Smooth muscle cell (in vitro differentiated cells): ENCODE measurements around the gene OSER1. TPM values are rescaled to one million over a fixed set of nuclear protein-coding genes. Genes with fewer than 3 reads are reported as not detected.
A peak's percentile ranks its signal among the peaks of the same experiment; 100 is the strongest.

Source experiments
- DNase-seq: peaks from one replicate; lab custom pipeline; 2025; ENCODE audit not compliant: unreplicated experiment; lab: John Stamatoyannopoulos, UW
- H2AFZ ChIP-seq: fragments of 200-600 bp; sonication (generic); 2 replicates; pipeline ENCODE4 v1.6.0; 2016; ENCODE audit warnings: antibody characterized with exemption, low read depth, mild to moderate bottlenecking
- H3F3A ChIP-seq: fragments of 200-600 bp; sonication (generic); 2 replicates; pipeline ENCODE4 v1.6.0; 2017; ENCODE audit warnings: antibody characterized with exemption, low read depth
- H3K27ac ChIP-seq: fragments of 200-600 bp; sonication (generic); 2 replicates; pipeline ENCODE4 v1.5.1; 2016; ENCODE audit warnings: low read depth, mild to moderate bottlenecking
- H3K27me3 ChIP-seq: fragments of 200-600 bp; sonication (generic); 2 replicates; pipeline ENCODE4 v1.6.1; 2016; ENCODE audit warnings: low read depth, mild to moderate bottlenecking
- H3K36me3 ChIP-seq: fragments of 200-600 bp; sonication (generic); 2 replicates; pipeline ENCODE4 v1.5.1; 2016; ENCODE audit warnings: low read depth
- H3K4me1 ChIP-seq: fragments of 200-600 bp; sonication (generic); 2 replicates; pipeline ENCODE4 v1.5.1; 2016; ENCODE audit warnings: low read depth
- H3K4me2 ChIP-seq: fragments of 200-600 bp; sonication (generic); 2 replicates; pipeline ENCODE4 v1.6.0; 2016; ENCODE audit warnings: mild to moderate bottlenecking
- H3K4me3 ChIP-seq: fragments of 200-600 bp; sonication (generic); 2 replicates; pipeline ENCODE4 v1.5.1; 2016; ENCODE audit warnings: mild to moderate bottlenecking
- H3K79me2 ChIP-seq: fragments of 200-600 bp; sonication (generic); 2 replicates; pipeline ENCODE4 v1.6.0; 2016; ENCODE audit warnings: low read depth, mild to moderate bottlenecking
- H3K9ac ChIP-seq: fragments of 200-600 bp; sonication (generic); 2 replicates; pipeline ENCODE4 v1.6.0; 2016; ENCODE audit warnings: low read depth
- H3K9me3 ChIP-seq: fragments of 200-600 bp; sonication (generic); replicated peaks from 2 replicates; pipeline ENCODE4 v1.5.1; 2016; ENCODE audit warnings: low read depth
- H4K20me1 ChIP-seq: fragments of 200-600 bp; sonication (generic); 2 replicates; pipeline ENCODE4 v1.6.0; 2016; ENCODE audit warnings: low read depth
- WGBS: methylation state at CpG from one replicate; pipeline ENCODE4 v1.1.7; 2016; ENCODE audit warnings: low lambda C conversion rate; 5-methylcytosine and 5-hydroxymethylcytosine counted together
- polyA plus RNA-seq: library from polyadenylated mRNA; unstranded; fragments of >200 nt; fragmentation: Nextera tagmentation; extraction: Ambion mirVana; gene quantifications from 2 replicates; pipeline ENCODE4 v1.2.1, GENCODE V29; 2016
- total RNA-seq: library from RNA; depleted of rRNA; stranded (reverse); fragments of >200 nt; gene quantifications from 2 replicates; pipeline ENCODE4 v1.2.3, GENCODE V29; 2014
- TF ChIP-seq, protein P1 (sequence below): fragments of 200-600 bp; sonication (generic); IDR thresholded peaks from 2 replicates; pipeline ENCODE4 v1.5.1; 2017; ENCODE audit warnings: borderline replicate concordance, mild to moderate bottlenecking, antibody characterized with exemption; ENCODE audit not compliant: insufficient read depth, poor library complexity, severe bottlenecking

Gene OSER1
- total and polyA plus RNA-seq, 2 experiments from 2014 or later = 33.1 to 42.3 TPM

DNA sequence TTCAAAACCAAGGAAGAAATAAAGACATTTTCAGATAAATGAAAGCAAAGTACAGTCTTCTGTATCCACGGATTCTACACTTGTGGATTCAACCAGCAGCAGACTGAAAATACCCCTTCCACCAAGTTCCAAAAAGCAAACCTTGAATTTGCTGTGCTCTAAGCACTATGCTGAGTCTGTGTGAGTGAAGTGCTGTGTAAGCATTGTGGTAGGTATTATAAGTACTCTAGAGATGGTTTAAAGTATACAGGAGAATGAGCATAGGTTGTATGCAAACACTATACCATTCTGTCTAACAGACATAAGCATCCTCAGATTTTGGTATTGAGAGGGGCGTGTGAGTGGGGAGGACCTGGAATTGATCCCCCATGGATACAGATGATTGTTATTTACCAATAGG, 9.6 kb downstream of the OSER1 start:
- Histone ChIP-seq H3K27ac (peak overlapping the region; percentile 54), H3K36me3 (peaks cover 16% of the 10 kb centered on the region), H3K79me2 (peaks cover 47% of the 10 kb centered on the region), H3K27me3 (no peaks in the 10 kb centered on the region), H3K4me1 (peaks cover 8% of the 10 kb centered on the region), H2AFZ (no peak overlapping the region), H3K9ac (no peak overlapping the region), H3F3A (no peaks in the 10 kb centered on the region), H4K20me1 (peaks cover 53% of the 10 kb centered on the region), H3K4me3 (no peak overlapping the region), H3K9me3 (no peaks in the 10 kb centered on the region), H3K4me2 (no peak overlapping the region)
- TF ChIP-seq, protein P1, sequence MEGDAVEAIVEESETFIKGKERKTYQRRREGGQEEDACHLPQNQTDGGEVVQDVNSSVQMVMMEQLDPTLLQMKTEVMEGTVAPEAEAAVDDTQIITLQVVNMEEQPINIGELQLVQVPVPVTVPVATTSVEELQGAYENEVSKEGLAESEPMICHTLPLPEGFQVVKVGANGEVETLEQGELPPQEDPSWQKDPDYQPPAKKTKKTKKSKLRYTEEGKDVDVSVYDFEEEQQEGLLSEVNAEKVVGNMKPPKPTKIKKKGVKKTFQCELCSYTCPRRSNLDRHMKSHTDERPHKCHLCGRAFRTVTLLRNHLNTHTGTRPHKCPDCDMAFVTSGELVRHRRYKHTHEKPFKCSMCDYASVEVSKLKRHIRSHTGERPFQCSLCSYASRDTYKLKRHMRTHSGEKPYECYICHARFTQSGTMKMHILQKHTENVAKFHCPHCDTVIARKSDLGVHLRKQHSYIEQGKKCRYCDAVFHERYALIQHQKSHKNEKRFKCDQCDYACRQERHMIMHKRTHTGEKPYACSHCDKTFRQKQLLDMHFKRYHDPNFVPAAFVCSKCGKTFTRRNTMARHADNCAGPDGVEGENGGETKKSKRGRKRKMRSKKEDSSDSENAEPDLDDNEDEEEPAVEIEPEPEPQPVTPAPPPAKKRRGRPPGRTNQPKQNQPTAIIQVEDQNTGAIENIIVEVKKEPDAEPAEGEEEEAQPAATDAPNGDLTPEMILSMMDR = no peak
- WGBS = 99% methylated on average over 2 of the region's 2 CpGs
- DNase-seq = no peak

DNA sequence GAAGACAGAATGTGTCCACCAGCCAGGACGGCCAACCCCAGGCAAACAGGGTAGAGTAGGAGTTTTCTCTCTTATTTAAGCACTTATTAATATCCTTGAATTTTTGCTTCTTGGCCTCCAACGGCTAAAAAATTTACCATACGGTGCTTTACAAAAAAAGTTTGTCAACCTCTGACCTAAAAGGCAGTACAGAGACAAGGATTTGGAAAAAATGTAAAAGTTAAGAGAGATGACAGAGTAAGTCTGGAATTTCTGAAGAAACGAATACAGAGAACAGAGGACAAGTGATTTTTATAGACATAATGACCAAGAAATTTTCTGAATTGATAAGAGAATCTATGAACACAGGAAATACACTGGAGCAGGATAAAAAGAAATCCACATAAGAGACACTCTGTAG, 10.2 kb downstream of the OSER1 start:
- Histone ChIP-seq H3K36me3 (peaks cover 16% of the 10 kb centered on the region), H3K4me3 (no peak overlapping the region), H2AFZ (no peak overlapping the region), H3K9me3 (no peaks in the 10 kb centered on the region), H4K20me1 (peaks cover 53% of the 10 kb centered on the region), H3K4me2 (no peak overlapping the region), H3K4me1 (peaks cover 8% of the 10 kb centered on the region), H3K9ac (no peak overlapping the region), H3K27me3 (no peaks in the 10 kb centered on the region), H3K79me2 (peaks cover 43% of the 10 kb centered on the region), H3K27ac (peak overlapping the region; percentile 54), H3F3A (no peaks in the 10 kb centered on the region)
- DNase-seq = no peak
- 65% methylated on average over 4 of the region's 4 CpGs for WGBS
- TF ChIP-seq, protein P1 = no peak

DNA sequence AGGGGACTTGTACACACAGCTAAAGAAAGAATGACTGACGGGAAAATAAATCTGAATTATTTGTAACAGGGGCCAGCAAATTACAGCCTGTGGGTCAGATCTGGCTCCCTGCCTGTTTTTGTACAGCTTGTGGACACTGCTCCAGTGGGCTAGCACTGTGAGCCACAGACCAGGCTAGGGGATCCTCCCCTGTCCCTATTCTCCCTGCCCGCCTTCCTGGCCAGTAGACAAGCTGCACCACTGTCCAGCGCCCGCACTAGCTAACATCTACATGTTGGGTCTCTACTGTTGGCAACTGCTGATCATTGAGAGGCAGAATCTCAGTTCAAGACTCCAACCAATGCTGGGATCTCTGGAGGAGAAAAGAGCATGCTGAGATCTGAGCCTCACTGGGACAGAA, 10.7 kb downstream of the OSER1 start:
- H3K36me3 ChIP-seq = peaks cover 16% of the 10 kb centered on the region
- 99% methylated on average over 4 of the region's 4 CpGs for WGBS

DNA sequence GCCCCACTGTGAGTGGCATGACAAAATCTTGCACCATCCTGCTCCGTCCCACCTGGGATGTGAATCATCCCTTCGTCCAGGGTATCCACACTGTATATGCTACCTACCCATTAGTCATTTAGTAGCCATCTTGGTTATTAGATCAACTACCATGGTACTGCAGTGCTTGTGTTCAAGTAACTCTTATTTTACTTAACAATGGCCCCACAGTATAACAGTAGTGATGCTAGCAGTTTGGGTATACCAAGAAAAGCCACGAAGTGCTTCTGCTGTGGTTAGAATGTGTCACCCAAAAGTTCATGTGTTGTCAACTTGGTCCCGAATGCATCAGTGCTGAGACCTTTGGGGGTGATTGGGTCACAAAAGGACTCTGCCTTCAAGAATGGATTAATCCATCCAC, 11.7 kb downstream of the OSER1 start:
- TF ChIP-seq, protein P1 = no peak
- Histone ChIP-seq H3K36me3 (peaks cover 16% of the 10 kb centered on the region), H3K4me1 (peaks cover 1% of the 10 kb centered on the region), H3K4me2 (no peak overlapping the region), H2AFZ (no peak overlapping the region), H3F3A (no peaks in the 10 kb centered on the region), H3K9ac (no peak overlapping the region), H3K27me3 (no peaks in the 10 kb centered on the region), H3K4me3 (no peak overlapping the region), H3K79me2 (peaks cover 35% of the 10 kb centered on the region), H3K27ac (no peak overlapping the region), H3K9me3 (no peaks in the 10 kb centered on the region), H4K20me1 (peaks cover 52% of the 10 kb centered on the region)
- 93% methylated on average over 4 of the region's 4 CpGs for WGBS
- no peak for DNase-seq

More for the DNA sequence above, 10.7 kb downstream of the OSER1 start:
- peaks cover 53% of the 10 kb centered on the region for H4K20me1 ChIP-seq
- H3K9ac ChIP-seq = no peak overlapping the region
- peaks cover 8% of the 10 kb centered on the region for H3K4me1 ChIP-seq
- H3K27ac ChIP-seq = peak overlapping the region; percentile 54
- no peak for DNase-seq
- H3K27me3 ChIP-seq = no peaks in the 10 kb centered on the region
- H3K4me2 ChIP-seq = no peak overlapping the region
- no peaks in the 10 kb centered on the region for H3F3A ChIP-seq
- H3K4me3 ChIP-seq = no peak overlapping the region
- no peaks in the 10 kb centered on the region for H3K9me3 ChIP-seq
- H2AFZ ChIP-seq = no peak overlapping the region
- H3K79me2 ChIP-seq = peaks cover 38% of the 10 kb centered on the region
- TF ChIP-seq, protein P1 = no peak
